Measurements from ENCODE around the gene CCNYL1. TPM values are rescaled to one million over a fixed set of nuclear protein-coding genes. Genes with fewer than 3 reads are reported as not detected.

Gene CCNYL1
- polyA plus RNA-seq, 1 donor from 2014 or later = 2.4 TPM

DNA sequence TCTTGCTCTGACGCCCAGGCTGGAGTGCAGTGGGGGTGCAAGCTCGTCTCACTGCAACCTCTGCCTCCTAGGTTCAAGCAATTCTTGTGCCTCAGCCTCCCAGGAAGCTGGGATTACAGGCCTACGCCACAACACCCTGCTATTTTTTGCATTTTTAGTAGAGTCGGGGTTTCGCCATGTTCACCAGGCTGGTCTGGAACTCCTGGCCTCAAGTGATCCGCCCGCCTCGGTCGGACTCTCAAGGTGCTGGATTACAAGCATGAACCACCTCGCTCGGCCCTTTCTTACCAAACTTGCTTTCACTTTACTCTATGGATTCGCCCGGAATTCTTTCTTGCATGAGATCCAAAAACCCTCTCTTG lies 61.4 kb downstream of the CCNYL1 start:
- H3K27me3 Mint-ChIP-seq = peaks cover under 1% of the 10 kb centered on the region
- no peak overlapping the region for H3K27ac Mint-ChIP-seq
- H3K4me3 Mint-ChIP-seq = no peak overlapping the region
- peaks cover 6 to 15% (median 13%) of the 10 kb centered on the region in 3 donors for H3K4me1 Mint-ChIP-seq
- no peaks in the 10 kb centered on the region for H3K9me3 Mint-ChIP-seq
- H3K36me3 Mint-ChIP-seq = peaks cover 1% of the 10 kb centered on the region

DNA sequence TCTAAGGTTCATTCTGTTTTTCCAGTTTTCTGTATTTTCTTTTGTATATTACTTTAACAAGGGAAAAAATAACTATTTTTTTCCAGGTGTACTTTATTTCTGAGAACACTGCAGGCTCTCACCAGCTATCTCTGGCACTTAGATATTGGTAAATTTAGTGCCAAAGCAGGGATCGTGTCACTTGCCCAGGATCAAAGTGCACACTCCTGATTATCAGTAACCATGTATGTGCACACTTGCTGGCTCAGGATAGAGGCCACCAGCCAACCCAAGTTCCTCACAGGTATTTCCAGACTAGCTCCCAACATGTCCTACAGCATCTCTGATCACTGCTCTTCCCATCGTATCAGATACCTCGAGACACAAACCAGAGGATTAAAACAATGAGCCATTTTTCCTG lies 64.0 kb downstream of the CCNYL1 start:
- Mint-ChIP-seq H3K36me3 (no peaks in the 10 kb centered on the region), H3K4me1 (peaks cover 5 to 8% (median 6%) of the 10 kb centered on the region in 3 donors), H3K4me3 (no peak overlapping the region), H3K9me3 (no peaks in the 10 kb centered on the region), H3K27ac (no peak overlapping the region), H3K27me3 (no peaks in the 10 kb centered on the region)

DNA sequence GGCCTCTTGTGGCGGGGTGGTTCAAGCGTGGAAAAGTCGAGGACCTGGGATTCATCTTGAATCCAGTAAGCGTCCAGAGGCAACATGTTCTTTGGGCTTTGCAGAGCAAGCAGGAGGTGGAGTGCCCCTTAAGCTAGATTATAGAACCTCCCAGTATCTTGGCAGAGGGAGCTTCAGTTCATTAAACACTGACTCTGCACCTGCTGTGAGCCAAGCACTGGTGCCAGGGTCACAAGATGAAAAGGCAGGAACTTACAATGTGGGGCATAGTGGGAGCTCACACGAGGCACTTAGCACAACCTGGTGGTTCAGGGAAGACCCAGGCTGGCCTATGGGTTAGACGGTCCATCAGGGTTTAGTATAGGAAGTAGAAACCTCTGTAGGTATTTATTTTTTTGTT lies 65.7 kb downstream of the CCNYL1 start:
- Mint-ChIP-seq H3K4me3 (no peak overlapping the region), H3K36me3 (no peaks in the 10 kb centered on the region), H3K27ac (no peak overlapping the region), H3K27me3 (no peaks in the 10 kb centered on the region), H3K9me3 (no peaks in the 10 kb centered on the region), H3K4me1 (no peaks in the 10 kb centered on the region)

DNA sequence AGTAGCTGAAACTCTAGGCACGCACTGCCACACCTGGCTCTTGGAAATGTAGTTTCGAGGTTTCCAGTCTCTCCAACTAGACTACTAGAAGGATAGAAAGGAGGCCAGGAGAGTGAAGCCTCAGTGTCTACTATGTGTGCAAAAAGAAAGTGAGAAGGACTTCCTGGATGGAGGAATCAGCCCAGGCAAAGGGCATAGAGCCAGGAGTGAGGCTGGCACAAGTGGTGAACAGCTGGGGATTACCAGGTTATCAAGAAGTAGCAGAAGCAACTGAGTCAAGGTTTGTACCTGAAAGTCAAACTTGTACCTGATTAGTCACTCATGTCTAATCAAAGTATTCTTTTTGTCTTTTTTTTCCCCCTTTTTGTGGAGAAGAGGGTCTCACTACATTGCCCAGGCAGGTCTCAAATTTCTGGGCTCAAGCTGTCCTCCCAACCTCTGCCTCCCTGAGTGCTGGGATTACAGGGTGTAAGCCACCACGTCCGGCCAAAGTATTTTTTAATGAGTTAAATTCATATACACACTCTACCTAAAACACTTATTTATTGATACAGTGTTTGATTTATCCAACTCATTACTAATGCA lies 67.0 kb downstream of the CCNYL1 start:
- H3K27ac Mint-ChIP-seq = peak overlapping the region in 1 of 3 donors; percentile 66
- H3K4me1 Mint-ChIP-seq = no peaks in the 10 kb centered on the region
- H3K4me3 Mint-ChIP-seq = no peak overlapping the region
- no peaks in the 10 kb centered on the region for H3K9me3 Mint-ChIP-seq
- no peaks in the 10 kb centered on the region for H3K27me3 Mint-ChIP-seq
- no peaks in the 10 kb centered on the region for H3K36me3 Mint-ChIP-seq

DNA sequence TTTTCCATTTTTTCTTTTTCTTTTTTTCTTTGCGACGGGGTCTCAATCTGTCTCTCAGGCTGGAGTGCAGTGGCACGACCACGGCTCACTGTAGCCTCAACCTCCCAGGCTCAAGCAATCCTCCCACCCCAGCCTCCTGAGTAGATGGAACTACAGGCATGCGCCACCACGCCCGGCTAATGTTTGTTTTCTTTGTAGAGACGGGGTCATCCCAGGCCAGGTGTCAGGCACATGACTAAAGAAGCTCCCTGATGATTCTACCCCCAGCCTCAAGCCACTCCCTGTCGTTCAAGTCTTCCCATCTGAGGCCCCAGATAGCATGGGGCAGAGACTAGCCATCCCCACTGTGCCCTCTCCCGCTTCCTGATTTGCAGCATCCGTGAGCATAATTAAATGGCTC lies 68.1 kb downstream of the CCNYL1 start:
- H3K27me3 Mint-ChIP-seq = no peaks in the 10 kb centered on the region
- no peaks in the 10 kb centered on the region for H3K36me3 Mint-ChIP-seq
- H3K27ac Mint-ChIP-seq = no peak overlapping the region
- no peak overlapping the region for H3K4me3 Mint-ChIP-seq
- H3K4me1 Mint-ChIP-seq = no peaks in the 10 kb centered on the region
- H3K9me3 Mint-ChIP-seq = no peaks in the 10 kb centered on the region

DNA sequence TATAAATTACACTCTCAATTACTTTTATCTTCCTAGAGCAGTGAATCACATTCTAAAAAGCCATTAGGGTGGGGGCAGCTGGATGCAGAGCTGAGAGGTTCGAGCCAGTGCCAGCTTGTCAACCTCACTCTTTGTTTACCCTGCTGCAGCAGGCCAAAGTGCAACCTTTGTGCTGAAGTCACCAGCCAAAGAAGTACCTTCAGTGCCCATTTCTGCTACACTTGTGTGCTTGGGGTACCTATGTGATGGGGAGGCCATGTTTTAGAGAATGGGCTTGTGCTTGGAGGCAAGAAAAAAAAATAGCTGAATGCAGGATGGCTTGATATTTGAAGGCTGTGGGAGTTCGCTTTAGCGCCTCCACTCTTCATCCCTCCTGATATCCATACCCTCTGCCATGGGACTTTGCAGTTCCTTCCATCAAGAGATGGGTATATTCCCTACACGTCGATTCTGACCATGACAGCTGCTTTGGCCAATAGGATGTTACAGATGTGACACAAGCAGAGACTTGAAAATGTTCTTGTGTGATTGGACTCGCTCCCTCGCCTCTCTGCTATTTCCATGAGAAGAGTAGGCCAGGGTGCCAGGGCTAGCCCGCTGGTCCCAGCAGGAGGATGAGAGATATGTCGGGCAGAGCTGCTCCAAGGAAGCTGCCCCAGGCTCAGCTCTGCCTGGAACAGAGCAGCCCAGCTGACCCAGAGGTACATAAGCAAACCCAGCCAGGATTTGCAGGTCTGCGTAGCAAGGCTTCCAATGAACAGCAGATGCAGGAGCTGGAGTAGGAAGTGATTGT lies 71.0 kb downstream of the CCNYL1 start:
- Mint-ChIP-seq H3K9me3 (no peaks in the 10 kb centered on the region), H3K4me3 (no peak overlapping the region), H3K4me1 (no peaks in the 10 kb centered on the region), H3K36me3 (no peaks in the 10 kb centered on the region), H3K27ac (no peak overlapping the region), H3K27me3 (no peaks in the 10 kb centered on the region)

DNA sequence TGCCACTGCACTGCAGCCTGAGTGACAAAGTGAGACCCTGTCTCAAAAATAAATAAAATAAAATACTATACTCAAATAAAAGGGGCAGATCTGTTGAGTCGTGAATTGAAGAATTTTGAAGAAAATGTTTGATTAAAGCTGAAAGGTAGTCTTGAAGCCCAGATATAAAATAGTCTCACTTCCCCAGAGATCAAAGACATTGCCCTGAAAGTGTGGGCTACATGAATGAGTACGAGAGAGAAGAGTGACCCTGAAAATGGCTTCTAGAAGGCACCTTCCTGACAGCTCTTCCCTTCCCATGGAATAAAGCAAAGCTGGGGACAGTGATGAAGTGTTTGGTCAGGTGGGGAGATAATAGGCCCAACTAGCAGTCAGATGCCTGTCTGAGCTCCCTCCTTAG lies 72.1 kb downstream of the CCNYL1 start:
- no peaks in the 10 kb centered on the region for H3K9me3 Mint-ChIP-seq
- no peaks in the 10 kb centered on the region for H3K36me3 Mint-ChIP-seq
- no peaks in the 10 kb centered on the region for H3K4me1 Mint-ChIP-seq
- no peaks in the 10 kb centered on the region for H3K27me3 Mint-ChIP-seq
- no peak overlapping the region for H3K27ac Mint-ChIP-seq
- H3K4me3 Mint-ChIP-seq = no peak overlapping the region

DNA sequence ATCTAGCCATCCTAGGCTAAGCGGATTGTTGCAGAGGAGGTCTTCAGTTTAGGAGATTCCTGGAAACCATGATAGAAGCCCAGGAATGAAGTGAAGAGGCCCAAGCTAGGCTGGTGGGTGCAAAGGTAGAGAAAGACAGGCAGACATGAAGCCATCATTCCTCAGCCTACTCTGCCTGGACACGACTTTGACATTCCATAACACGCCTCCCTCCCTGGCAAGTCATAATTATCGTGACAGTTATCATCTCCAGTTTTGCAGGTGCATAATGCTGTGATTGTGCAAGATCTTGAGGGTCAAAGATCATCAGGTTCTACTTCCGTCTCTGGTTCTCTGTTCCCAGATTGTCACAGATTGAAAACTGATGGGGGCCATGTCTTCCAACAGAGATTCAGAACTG lies 73.5 kb downstream of the CCNYL1 start:
- H3K27ac Mint-ChIP-seq = no peak overlapping the region
- no peaks in the 10 kb centered on the region for H3K9me3 Mint-ChIP-seq
- H3K4me3 Mint-ChIP-seq = no peak overlapping the region
- no peaks in the 10 kb centered on the region for H3K36me3 Mint-ChIP-seq
- H3K4me1 Mint-ChIP-seq = no peaks in the 10 kb centered on the region
- no peaks in the 10 kb centered on the region for H3K27me3 Mint-ChIP-seq

DNA sequence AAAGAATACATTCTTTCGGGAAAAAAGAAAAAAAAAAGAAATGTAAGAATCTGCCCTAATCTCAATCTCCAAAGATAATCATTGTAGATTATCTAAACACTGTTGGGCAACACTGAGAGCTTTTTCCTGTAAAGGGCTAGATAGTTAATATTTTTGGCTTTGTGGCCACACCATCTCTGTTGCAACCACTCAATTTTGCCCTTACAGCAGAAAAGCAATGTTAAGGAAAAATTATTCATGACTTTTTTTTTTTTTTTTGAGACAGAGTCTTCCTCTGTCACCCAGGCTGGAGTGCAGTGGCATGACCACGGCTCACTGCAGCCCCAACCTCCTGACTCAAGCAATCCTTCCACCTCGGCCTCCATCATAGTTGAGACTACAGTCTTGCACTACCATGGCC lies 75.6 kb downstream of the CCNYL1 start:
- no peaks in the 10 kb centered on the region for H3K9me3 Mint-ChIP-seq
- no peak overlapping the region for H3K27ac Mint-ChIP-seq
- H3K4me3 Mint-ChIP-seq = no peak overlapping the region
- H3K27me3 Mint-ChIP-seq = peaks cover 9% of the 10 kb centered on the region
- no peaks in the 10 kb centered on the region for H3K36me3 Mint-ChIP-seq
- peaks cover 0 to 2% (median 0%) of the 10 kb centered on the region in 3 donors for H3K4me1 Mint-ChIP-seq

DNA sequence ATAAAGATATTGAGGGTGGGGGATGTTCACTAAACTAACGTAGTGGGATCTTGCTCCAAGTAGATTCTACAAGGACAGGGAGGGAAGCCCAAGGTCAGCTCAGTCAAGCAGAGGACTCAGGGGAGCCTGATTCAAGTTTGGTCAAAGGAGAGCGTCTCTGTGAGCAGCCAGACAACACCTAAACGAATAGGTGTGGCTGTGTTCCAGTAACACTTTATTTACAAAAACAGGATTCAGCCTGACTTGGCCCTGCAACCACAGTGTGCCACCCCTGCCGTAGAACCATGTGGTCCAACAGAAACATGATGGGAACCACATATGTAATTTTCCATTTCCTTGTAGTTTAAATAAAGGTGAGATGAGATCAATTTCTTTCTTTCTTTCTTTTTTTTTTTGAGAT lies 76.4 kb downstream of the CCNYL1 start:
- no peaks in the 10 kb centered on the region for H3K36me3 Mint-ChIP-seq
- no peak overlapping the region for H3K4me3 Mint-ChIP-seq
- peak overlapping the region in 1 of 3 donors; percentile 89 for H3K27ac Mint-ChIP-seq
- H3K27me3 Mint-ChIP-seq = peaks cover 11% of the 10 kb centered on the region
- peaks cover 0 to 2% (median 0%) of the 10 kb centered on the region in 3 donors for H3K4me1 Mint-ChIP-seq
- no peaks in the 10 kb centered on the region for H3K9me3 Mint-ChIP-seq

DNA sequence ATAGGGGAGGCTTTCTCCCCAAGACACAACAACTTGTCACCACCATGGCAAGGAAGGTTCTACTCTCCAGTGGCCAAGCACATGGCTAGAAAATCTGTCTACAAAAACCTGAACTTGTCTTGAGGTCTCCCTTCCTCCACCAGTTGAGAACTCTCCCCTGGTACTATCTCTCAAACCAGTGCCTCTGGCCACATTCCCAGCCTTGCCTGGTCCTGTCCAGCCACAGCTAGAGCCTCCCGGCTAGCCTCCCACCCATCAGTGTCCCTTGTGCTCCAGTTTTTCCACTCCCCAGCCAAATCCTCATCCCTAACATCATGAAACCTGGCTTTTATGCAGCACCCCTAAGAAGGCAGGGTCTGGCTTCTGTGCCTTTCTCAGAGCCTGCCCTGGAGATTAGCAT lies 79.5 kb downstream of the CCNYL1 start:
- H3K27ac Mint-ChIP-seq = no peak overlapping the region
- no peaks in the 10 kb centered on the region for H3K9me3 Mint-ChIP-seq
- H3K36me3 Mint-ChIP-seq = no peaks in the 10 kb centered on the region
- H3K4me3 Mint-ChIP-seq = no peak overlapping the region
- H3K4me1 Mint-ChIP-seq = peaks cover 0 to 2% (median 0%) of the 10 kb centered on the region in 3 donors
- peaks cover 11% of the 10 kb centered on the region for H3K27me3 Mint-ChIP-seq

DNA sequence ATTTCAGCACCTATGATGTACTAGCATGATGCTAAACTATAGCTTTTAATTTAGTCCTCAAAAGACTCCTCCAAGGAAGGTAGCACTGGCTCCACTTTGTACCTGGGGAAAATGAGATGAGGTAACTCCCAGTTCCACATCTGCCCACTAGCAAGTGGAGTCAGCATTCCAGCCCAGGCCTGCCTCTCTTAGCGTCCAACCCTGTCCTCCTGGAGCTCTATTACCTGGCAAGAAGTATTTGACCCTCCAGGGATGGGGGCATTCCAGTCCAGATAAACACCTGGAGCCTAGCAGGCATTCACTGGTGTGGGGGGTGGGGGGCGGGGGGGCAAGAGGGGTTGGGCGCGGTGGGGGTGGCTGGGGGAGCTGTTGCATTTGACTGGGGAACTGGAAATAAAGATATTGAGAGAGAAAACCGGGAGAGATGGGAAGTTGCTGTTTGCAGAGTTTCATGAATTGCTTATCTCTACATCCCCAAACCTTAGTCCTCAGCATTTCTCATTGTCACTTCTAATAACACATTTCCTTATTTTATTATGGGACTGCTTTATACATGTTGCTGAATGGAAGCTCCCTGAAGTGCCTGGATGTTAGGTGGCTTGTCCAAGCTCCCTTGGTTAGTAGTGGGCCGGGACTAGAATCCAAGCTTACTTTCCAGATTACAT lies 80.3 kb downstream of the CCNYL1 start:
- H3K9me3 Mint-ChIP-seq = no peaks in the 10 kb centered on the region
- H3K27ac Mint-ChIP-seq = peak overlapping the region in 1 of 3 donors; percentile 13
- no peaks in the 10 kb centered on the region for H3K36me3 Mint-ChIP-seq
- peaks cover 0 to 2% (median 0%) of the 10 kb centered on the region in 3 donors for H3K4me1 Mint-ChIP-seq
- H3K27me3 Mint-ChIP-seq = peaks cover 11% of the 10 kb centered on the region
- H3K4me3 Mint-ChIP-seq = no peak overlapping the region

DNA sequence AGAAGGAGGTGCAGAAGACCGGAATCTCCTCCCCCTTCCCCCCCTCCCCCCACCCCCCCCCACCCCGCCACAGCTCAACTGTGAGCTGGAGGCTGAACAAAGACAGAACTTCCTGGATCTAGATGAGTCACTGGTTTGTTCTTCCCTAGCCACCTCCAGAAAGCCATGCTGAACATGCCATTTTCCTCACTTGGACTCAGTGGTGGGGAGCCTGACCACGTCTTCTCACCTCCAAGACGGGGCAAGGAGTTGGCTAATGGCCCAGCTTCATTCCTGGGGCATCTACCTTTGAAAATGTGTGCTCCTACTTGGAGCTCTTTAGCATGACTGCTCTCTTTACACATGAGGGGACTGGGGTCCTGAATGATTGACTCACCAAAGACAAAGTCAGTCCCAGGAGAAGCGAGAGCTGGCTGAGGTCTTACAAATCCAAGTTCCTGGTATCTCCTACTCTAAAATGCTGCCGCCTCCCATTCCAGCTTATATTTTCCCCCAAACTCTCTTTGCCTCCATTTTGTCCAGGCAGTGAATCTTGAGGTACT lies 80.9 kb downstream of the CCNYL1 start:
- H3K27ac Mint-ChIP-seq = no peak overlapping the region
- H3K4me1 Mint-ChIP-seq = peaks cover 0 to 2% (median 0%) of the 10 kb centered on the region in 3 donors
- no peaks in the 10 kb centered on the region for H3K36me3 Mint-ChIP-seq
- no peak overlapping the region for H3K4me3 Mint-ChIP-seq
- H3K9me3 Mint-ChIP-seq = no peaks in the 10 kb centered on the region
- peaks cover 11% of the 10 kb centered on the region for H3K27me3 Mint-ChIP-seq

DNA sequence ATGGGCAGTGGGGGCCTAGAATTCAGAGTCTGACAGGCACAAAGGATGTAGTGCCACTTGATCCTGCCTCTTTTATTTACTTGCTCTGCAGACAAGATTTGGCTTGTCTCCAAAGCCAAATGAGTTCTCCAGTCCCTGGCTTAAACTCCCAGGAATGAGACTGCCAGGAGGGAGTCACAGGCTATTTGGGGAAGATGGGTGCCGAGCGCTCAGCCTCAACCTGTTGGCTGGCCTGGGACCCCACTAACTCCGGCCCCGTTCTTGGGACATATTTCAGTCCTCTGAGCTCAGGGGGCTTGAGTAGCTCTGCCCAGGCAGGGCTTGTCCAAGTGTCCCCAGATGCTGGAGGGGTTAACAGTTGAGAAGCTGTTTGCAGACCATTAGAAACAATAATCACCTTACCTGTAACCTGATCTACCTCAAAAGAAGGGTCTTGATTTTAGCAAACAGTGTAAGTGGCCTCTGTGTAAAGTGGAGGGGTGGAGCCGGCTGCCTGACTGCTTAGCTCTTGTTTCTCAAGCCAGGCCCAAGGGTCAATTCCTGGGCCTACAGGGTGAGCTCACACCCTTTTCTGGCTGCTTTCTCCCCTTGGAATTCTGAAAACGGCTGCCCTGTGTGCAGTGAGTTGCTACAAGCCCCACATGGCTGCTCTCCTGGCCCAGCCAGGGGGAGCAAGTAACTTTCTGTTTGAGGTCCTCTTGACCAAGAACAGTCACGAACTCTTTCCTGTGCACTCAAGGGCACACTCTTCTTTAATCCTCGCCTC lies 85.3 kb downstream of the CCNYL1 start:
- Mint-ChIP-seq H3K4me3 (no peak overlapping the region), H3K27ac (no peak overlapping the region), H3K4me1 (peaks cover 0 to 3% (median 0%) of the 10 kb centered on the region in 3 donors), H3K9me3 (no peaks in the 10 kb centered on the region), H3K36me3 (no peaks in the 10 kb centered on the region), H3K27me3 (peaks cover 3% of the 10 kb centered on the region)

DNA sequence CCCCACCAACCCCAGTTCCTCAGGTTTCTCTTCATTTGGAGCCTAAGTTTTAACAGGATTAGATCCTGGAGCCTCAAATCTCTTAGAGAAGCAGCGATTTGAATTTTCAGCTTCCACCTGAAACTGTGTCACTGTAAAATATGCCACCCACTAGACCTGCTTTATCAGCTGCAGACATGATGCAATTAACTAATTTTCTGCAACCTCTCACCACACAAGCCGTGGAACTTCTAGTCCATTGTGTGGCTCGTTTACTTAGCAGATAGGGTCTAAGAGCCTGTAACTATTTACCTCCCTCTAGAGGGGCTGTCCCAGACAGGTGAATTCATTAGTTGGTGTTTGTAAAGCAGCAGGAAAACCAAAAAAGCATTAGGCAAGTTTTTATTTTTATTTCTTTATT lies 89.8 kb downstream of the CCNYL1 start:
- peaks cover 0 to 3% (median 0%) of the 10 kb centered on the region in 3 donors for H3K4me1 Mint-ChIP-seq
- H3K4me3 Mint-ChIP-seq = no peak overlapping the region
- H3K9me3 Mint-ChIP-seq = peaks cover 0 to 2% (median 0%) of the 10 kb centered on the region in 3 donors
- no peaks in the 10 kb centered on the region for H3K36me3 Mint-ChIP-seq
- H3K27ac Mint-ChIP-seq = no peak overlapping the region
- H3K27me3 Mint-ChIP-seq = peaks cover 4% of the 10 kb centered on the region
